Activated CD8-positive, alpha-beta memory T cell treated with anti-CD3 and anti-CD28 coated beads for 36 hours (primary cell): ENCODE data around the gene TEFM. TPM values are rescaled to one million over a fixed set of nuclear protein-coding genes. Genes with fewer than 3 reads are reported as not detected.
"Not testable (repeated sequence)": the region's sequence is repeated elsewhere in the genome, so short reads cannot be mapped to it uniquely, and the experiment has no call there.

Experiments used
- CTCF ChIA-PET: fragments of 350-600 bp; sonication (Branson Sonifier 250); formaldehyde crosslinking; loops from one replicate; lab custom pipeline; 2021; ENCODE audit warnings: antibody characterized with exemption; lab: Charles Lee
- POLR2A ChIA-PET: fragments of 350-600 bp; sonication (Branson Sonifier 250); formaldehyde crosslinking; loops from one replicate; lab custom pipeline; 2021; ENCODE audit warnings: antibody characterized with exemption; lab: Charles Lee
- total RNA-seq, 2 experiments: library from RNA; stranded (reverse); gene quantifications; one replicate each; pipeline ENCODE4 v1.2.3, GENCODE V29; 2021

Gene TEFM
- total RNA-seq, 2 experiments from 2014 or later, result 15.5 to 19.2 TPM

- ChIA-PET POLR2A (no interaction called here), CTCF (interaction anchor here (0.7 kb wide), 1 partner anchor 332 kb away, joined by 3 read pairs; no protein-coding TSS in a partner anchor)
These were observed 16.4 kb upstream of the TEFM start for GRCh38 chr17:30922235-30923030.

- CTCF ChIA-PET, result no interaction called here
- POLR2A ChIA-PET, result interaction anchor here (0.6 kb wide), 2 partner anchors 15 to 86 kb away, joined by 3 to 6 read pairs; no protein-coding TSS in a partner anchor
These were observed 15.6 kb upstream of the TEFM start, which contains the start of gene ADAP2 for GRCh38 chr17:30921544-30922196. Gene ADAP2, plus strand, starts transcription at chr17:30921945. Its CDS starts 70 bp downstream, at chr17:30922015.

GRCh38 chr17:30920683-30921543 is 14.9 kb upstream of the TEFM start:
- ChIA-PET CTCF (no interaction called here), POLR2A (interaction anchor here (0.6 kb wide), 2 partner anchors 14 to 86 kb away, joined by 3 to 6 read pairs; no protein-coding TSS in a partner anchor)

GRCh38 chr17:30920282-30920681 is 14.2 kb upstream of the TEFM start:
- CTCF ChIA-PET, result no interaction called here

GRCh38 chr17:30917050-30917449 is 11.0 kb upstream of the TEFM start:
- ChIA-PET POLR2A (no interaction called here), CTCF (no interaction called here)

More at GRCh38 chr17:30920282-30920681, 14.2 kb upstream of the TEFM start:
- POLR2A ChIA-PET, result no interaction called here

- CTCF ChIA-PET, result no interaction called here
- POLR2A ChIA-PET, result interaction anchor here (0.6 kb wide), 1 partner anchor 15 kb away, joined by 3 read pairs; no protein-coding TSS in a partner anchor
These were observed 10.0 kb upstream of the TEFM start for GRCh38 chr17:30915833-30916611.

GRCh38 chr17:30913955-30914354 is 7.9 kb upstream of the TEFM start:
- CTCF ChIA-PET, result no interaction called here
- POLR2A ChIA-PET, result no interaction called here

- POLR2A ChIA-PET, CTCF ChIA-PET: not testable (repeated sequence)
These were observed 4.1 kb upstream of the TEFM start for GRCh38 chr17:30910151-30910550.

GRCh38 chr17:30908717-30909420 is 2.8 kb upstream of the TEFM start:
- ChIA-PET POLR2A (no interaction called here), CTCF (no interaction called here)

GRCh38 chr17:30905742-30906100 is 317 bp downstream of the TEFM start:
- ChIA-PET CTCF (interaction anchor here (0.7 kb wide), 3 partner anchors 163 to 958 kb away, joined by 3 read pairs; no protein-coding TSS in a partner anchor), POLR2A (interaction anchor here (0.7 kb wide), 1 partner anchor 97 kb away, joined by 3 read pairs; no protein-coding TSS in a partner anchor)

- ChIA-PET POLR2A (no interaction called here), CTCF (no interaction called here)
These were observed 8.7 kb downstream of the TEFM start for GRCh38 chr17:30897311-30897710.

- CTCF ChIA-PET, result no interaction called here
- POLR2A ChIA-PET, result interaction anchor here (0.5 kb wide), 1 partner anchor 46 kb away, joined by 5 read pairs; no protein-coding TSS in a partner anchor
These were observed 11.8 kb downstream of the TEFM start for GRCh38 chr17:30894236-30894635.

- CTCF ChIA-PET, result interaction anchor here (0.6 to 1.1 kb wide), 2 partner anchors 12 to 36 kb away, joined by 4 read pairs; no protein-coding TSS in a partner anchor
- POLR2A ChIA-PET, result no interaction called here
These were observed 19.9 kb downstream of the TEFM start for GRCh38 chr17:30886187-30886586.

GRCh38 chr17:30869005-30869404 is 37.0 kb downstream of the TEFM start:
- POLR2A ChIA-PET, result no interaction called here
- CTCF ChIA-PET, result no interaction called here

- ChIA-PET CTCF (no interaction called here), POLR2A (no interaction called here)
These were observed 41.4 kb downstream of the TEFM start for GRCh38 chr17:30864636-30865035.

GRCh38 chr17:30858556-30859250 is 47.3 kb downstream of the TEFM start:
- ChIA-PET CTCF (interaction anchor here (0.6 kb wide), 1 partner anchor 66 kb away, joined by 3 read pairs; no protein-coding TSS in a partner anchor), POLR2A (interaction anchor here (0.6 kb wide), 1 partner anchor 1268 kb away, joined by 3 read pairs; no protein-coding TSS in a partner anchor)

- ChIA-PET CTCF (no interaction called here), POLR2A (no interaction called here)
These were observed 51.9 kb downstream of the TEFM start for GRCh38 chr17:30854146-30854545.
